HepG2 (cell line): ENCODE data around the gene ADCY10. TPM values are rescaled to one million over a fixed set of nuclear protein-coding genes. Genes with fewer than 3 reads are reported as not detected.

ENCODE experiments used
- GLMP ChIP-seq: sonication (generic); formaldehyde crosslinking; IDR thresholded peaks from 2 replicates; pipeline ENCODE4 v1.9.0; 2021; ENCODE audit warnings: missing genetic modification reagents, mild to moderate bottlenecking, borderline replicate concordance
- JUND ChIP-seq: sonication (generic); formaldehyde crosslinking; IDR thresholded peaks from 2 replicates; pipeline ENCODE4 v1.8.0; 2022; ENCODE audit warnings: mild to moderate bottlenecking, missing genetic modification reagents
- NR2F1 ChIP-seq, 2 experiments: fragments of 450-650 bp in 1 of 2; formaldehyde crosslinking in 1 of 2; IDR thresholded peaks; 2 replicates each; pipeline versions ENCODE4 v1.5.0 to v1.6.1; 2016 to 2020; ENCODE audit warnings: mild to moderate bottlenecking in 1 of 2, missing compliant biosample characterization in 1 of 2, missing genetic modification reagents in 1 of 2, moderate library complexity in 1 of 2
- SNAPC4 ChIP-seq: sonication (generic); formaldehyde crosslinking; IDR thresholded peaks from 2 replicates; pipeline ENCODE4 v1.4.0; 2020; ENCODE audit warnings: mild to moderate bottlenecking, missing genetic modification reagents
- ZNF138 ChIP-seq: sonication (generic); formaldehyde crosslinking; IDR thresholded peaks from 2 replicates; pipeline ENCODE4 v1.5.0; 2020; ENCODE audit warnings: mild to moderate bottlenecking, low read depth, missing genetic modification reagents
- ZNF646 ChIP-seq: sonication (generic); formaldehyde crosslinking; IDR thresholded peaks from 2 replicates; pipeline ENCODE4 v1.9.0; 2021; ENCODE audit warnings: mild to moderate bottlenecking, missing genetic modification reagents
- polyA plus RNA-seq, 8 experiments: library from polyadenylated mRNA; depleted of rRNA in 3 of 8; stranded (reverse) in 7 of 8; unstranded in 1 of 8; fragments of >200 nt; fragmentation: Illumina TruSeq in 4 of 8; extraction: Trizol in 4 of 8; gene quantifications; 2 replicates each; pipeline versions ENCODE4 v1.2.1 to v1.2.3, GENCODE V29; 2011 to 2016; ENCODE audit warnings: low read depth in 4 of 8, missing spikeins in 1 of 8, mixed read lengths in 1 of 8; ENCODE audit not compliant: insufficient read depth in 1 of 8
- total RNA-seq, 5 experiments: library from RNA; depleted of rRNA; stranded (reverse); fragments of >200 nt; fragmentation: Illumina TruSeq; extraction: Trizol; gene quantifications; 2 replicates each; pipeline ENCODE4 v1.2.3, GENCODE V29; 2016; ENCODE audit warnings: low read depth in 1 of 5

ADCY10 gene
- total and polyA plus RNA-seq, 2 of the 13 experiments (the other 11 are each of a cell fraction or from before 2014, with no cell fraction given), result 0.02 to 0.03 TPM

GRCh38 chr1:167821356-167821685 is 92.6 kb downstream of the ADCY10 start (continued):
- TF ChIP-seq ZNF646 (CRISPR knock-in tag), result no peak
- no peak for TF ChIP-seq SNAPC4 (CRISPR knock-in tag)
- no peak for TF ChIP-seq NR2F1 (CRISPR knock-in tag; IDR thresholded peaks at IDR 0.05)
- TF ChIP-seq GLMP (CRISPR knock-in tag), result no peak
- TF ChIP-seq ZNF138 (CRISPR knock-in tag), result no peak
- TF ChIP-seq JUND, result no peak
